Tibial nerve (tissue), 4 donors: ENCODE results near the gene SAXO1. TPM values are rescaled to one million over a fixed set of nuclear protein-coding genes. Genes with fewer than 3 reads are reported as not detected.

ENCODE experiments used
- DNase-seq, 2 donors: peaks; one replicate each; pipeline ENCODE4 v3.0.0-alpha.2; 2019; ENCODE audit warnings: low spot score in 2 of 2
- H3K27ac ChIP-seq, 4 donors: fragments of 200-600 bp; sonication (generic) in 3 of 4; one replicate each; pipeline ENCODE4 v1.5.1; 2017 to 2019; ENCODE audit warnings: mild to moderate bottlenecking in 1 of 4
- H3K27me3 ChIP-seq, 2 donors: fragments of 200-600 bp; sonication (generic) in 1 of 2; one replicate each; pipeline versions ENCODE4 v1.5.1 to v1.6.0; 2017 to 2019
- H3K36me3 ChIP-seq, 3 donors: fragments of 200-600 bp; sonication (generic); one replicate each; pipeline ENCODE4 v1.5.1; 2018 to 2019
- H3K4me1 ChIP-seq, 4 donors: fragments of 200-600 bp; sonication (generic) in 3 of 4; one replicate each; pipeline ENCODE4 v1.5.1; 2017 to 2019
- H3K4me3 ChIP-seq, 4 donors: fragments of 200-600 bp; sonication (generic) in 3 of 4; one replicate each; pipeline ENCODE4 v1.5.1; 2017 to 2019; ENCODE audit warnings: mild to moderate bottlenecking in 1 of 4, moderate library complexity in 1 of 4
- H3K9me3 ChIP-seq, 4 donors: fragments of 200-600 bp; sonication (generic) in 3 of 4; one replicate each; pipeline ENCODE4 v1.5.1; 2017 to 2019
- EP300 ChIP-seq, 2 donors: sonication (generic); formaldehyde crosslinking; IDR thresholded peaks; one replicate each; pipeline ENCODE4 v1.6.1; 2017; ENCODE audit warnings: antibody characterized with exemption in 2 of 2, mild to moderate bottlenecking in 1 of 2
- POLR2A ChIP-seq, 2 donors: fragments of 450-650 bp; IDR thresholded peaks; one replicate each; pipeline ENCODE4 v1.6.1; 2017; ENCODE audit warnings: antibody characterized with exemption in 2 of 2, mild to moderate bottlenecking in 2 of 2, moderate library complexity in 2 of 2
- WGBS, 2 donors: methylation state at CpG; one replicate each; pipeline ENCODE4 v1.1.5; 2018; 5-methylcytosine and 5-hydroxymethylcytosine counted together
- total RNA-seq, 4 donors: library from RNA; depleted of rRNA; stranded (reverse); fragments of >200 nt; gene quantifications; one replicate each; pipeline ENCODE4 v1.1.0, GENCODE V29; 2016
- TF ChIP-seq, protein P1 (sequence below), 5 experiments: fragments of 200-600 bp in 3 of 5; fragments of 450-650 bp in 2 of 5; sonication (generic) in 3 of 5; IDR thresholded peaks; one replicate each; pipeline ENCODE4 v1.5.1; 2016 to 2019; ENCODE audit warnings: antibody characterized with exemption in 5 of 5, mild to moderate bottlenecking in 3 of 5, moderate library complexity in 2 of 5

The SAXO1 gene
- total RNA-seq, 4 donors from 2014 or later, result 0.39 to 1.0 TPM; not detected in 2

DNA sequence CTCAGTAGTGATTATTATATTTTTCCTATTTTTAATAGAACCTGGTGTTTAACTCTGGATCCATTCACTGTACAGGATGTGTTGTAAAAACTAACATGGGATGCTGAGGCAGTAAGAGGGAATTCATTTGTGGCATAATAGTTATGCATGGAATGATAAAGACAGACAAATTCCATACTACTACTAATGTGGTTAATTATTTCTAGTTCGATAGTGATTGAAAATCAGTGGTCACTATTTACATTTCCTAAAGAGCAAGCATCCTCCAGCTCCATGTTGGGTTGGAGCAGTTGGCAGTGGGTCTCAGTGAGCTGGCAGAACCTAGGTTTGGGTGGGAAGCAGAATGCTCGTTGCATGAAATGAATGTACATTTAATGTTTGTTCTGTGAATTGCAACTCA, 122.6 kb downstream of the SAXO1 start:
- H3K36me3 ChIP-seq, result no peaks in the 10 kb centered on the region
- no peak for TF ChIP-seq POLR2A (IDR thresholded peaks at IDR 0.05)
- TF ChIP-seq, protein P1, sequence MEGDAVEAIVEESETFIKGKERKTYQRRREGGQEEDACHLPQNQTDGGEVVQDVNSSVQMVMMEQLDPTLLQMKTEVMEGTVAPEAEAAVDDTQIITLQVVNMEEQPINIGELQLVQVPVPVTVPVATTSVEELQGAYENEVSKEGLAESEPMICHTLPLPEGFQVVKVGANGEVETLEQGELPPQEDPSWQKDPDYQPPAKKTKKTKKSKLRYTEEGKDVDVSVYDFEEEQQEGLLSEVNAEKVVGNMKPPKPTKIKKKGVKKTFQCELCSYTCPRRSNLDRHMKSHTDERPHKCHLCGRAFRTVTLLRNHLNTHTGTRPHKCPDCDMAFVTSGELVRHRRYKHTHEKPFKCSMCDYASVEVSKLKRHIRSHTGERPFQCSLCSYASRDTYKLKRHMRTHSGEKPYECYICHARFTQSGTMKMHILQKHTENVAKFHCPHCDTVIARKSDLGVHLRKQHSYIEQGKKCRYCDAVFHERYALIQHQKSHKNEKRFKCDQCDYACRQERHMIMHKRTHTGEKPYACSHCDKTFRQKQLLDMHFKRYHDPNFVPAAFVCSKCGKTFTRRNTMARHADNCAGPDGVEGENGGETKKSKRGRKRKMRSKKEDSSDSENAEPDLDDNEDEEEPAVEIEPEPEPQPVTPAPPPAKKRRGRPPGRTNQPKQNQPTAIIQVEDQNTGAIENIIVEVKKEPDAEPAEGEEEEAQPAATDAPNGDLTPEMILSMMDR (IDR thresholded peaks at IDR 0.05), result no peak
- H3K4me3 ChIP-seq, result no peak overlapping the region
- WGBS, 2 donors, result 36 to 37% methylated on average over 2 of the region's 2 CpGs
- no peak overlapping the region for H3K27ac ChIP-seq
- DNase-seq, result no peak
- H3K27me3 ChIP-seq, result no peaks in the 10 kb centered on the region
- H3K4me1 ChIP-seq, result peaks cover 0 to 6% (median 0%) of the 10 kb centered on the region in 4 donors
- no peaks in the 10 kb centered on the region for H3K9me3 ChIP-seq

DNA sequence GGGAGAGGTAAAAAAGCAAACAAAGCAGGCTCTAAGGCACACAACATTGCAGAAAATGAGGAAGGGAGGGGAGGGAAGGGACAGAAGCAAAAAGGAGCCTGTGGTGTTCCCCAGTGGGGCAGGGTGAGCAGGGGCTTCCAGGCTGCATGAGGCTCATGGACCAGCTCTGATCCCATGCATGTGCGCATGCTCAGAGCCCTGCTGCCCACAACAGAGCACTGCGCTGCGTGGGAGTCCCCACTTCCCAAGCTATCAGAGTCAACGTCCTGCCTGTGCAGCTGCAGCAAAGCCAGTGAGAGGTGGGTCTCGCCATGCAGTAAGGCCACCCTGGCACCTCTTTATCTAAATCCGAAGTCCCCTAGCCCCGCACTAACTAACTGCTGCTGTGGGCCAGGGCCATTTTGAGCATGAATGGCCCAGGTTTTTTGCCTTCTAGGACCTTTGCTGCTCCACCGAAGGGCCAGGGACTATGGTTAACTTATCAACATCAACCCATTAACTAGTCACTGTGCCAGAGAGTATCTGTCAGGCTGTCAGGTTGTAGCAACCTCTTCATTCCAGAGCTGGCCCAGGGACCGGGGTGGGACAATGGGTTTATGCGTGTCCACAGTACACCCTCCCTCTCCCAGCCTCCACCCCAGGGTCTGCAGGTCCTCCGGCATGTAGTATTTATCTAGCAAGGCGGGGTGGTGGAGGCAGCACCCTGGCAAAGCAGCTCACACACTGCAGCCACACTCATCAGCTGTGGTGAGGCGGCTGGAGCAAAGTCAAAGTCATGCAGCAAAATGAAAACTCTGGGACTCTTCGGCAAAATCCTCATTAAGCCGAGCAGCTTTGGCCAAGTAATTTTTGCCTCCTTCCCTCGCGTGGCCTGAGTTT, 123.6 kb downstream of the SAXO1 start:
- 78 to 79% methylated on average over 12 to 16 of the region's 17 CpGs for WGBS, 2 donors

DNA sequence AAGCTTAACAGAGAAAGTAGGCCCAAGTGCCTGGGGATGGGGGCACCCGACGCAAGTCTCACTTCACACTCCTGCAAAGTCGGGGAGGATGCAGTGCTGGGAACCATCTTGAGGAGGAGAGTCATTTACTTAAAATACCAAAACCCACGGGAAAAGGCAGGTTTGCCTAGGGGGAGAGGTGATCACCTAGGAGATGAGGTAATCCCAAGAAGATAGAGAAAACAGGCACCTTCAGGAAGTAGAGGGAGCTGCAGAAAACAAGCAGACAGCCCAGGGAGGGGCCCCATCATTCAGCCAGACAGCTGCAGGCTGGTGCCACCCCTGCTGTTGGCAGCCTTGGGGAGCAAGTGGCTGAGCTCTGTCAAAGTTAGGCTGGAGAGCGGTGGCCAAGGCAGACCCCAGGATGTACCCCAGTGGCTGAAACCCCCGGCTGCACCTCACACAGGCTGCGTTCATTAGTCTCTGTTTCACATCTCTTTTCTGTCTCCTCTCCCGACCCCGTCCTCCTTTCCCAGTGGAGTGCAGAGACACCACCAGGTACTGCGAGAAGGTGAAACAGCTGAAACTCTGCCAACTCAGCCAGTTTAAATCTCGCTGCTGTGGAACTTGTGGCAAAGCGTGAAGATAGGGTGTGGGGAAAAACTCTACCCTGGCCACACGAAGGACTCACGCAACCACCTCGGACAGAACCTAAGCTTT, 124.9 kb downstream of the SAXO1 start:
- H3K27ac ChIP-seq, result no peak overlapping the region
- TF ChIP-seq EP300 (IDR thresholded peaks at IDR 0.05) (no peak), POLR2A (IDR thresholded peaks at IDR 0.05) (no peak)
- TF ChIP-seq, protein P1 (IDR thresholded peaks at IDR 0.05), result no peak
- H3K9me3 ChIP-seq, result peaks cover 0 to under 1% (median 0%) of the 10 kb centered on the region in 4 donors
- 87 to 93% methylated on average over 15 of the region's 15 CpGs for WGBS, 2 donors
- H3K4me1 ChIP-seq, result peaks cover 0 to 6% (median 0%) of the 10 kb centered on the region in 4 donors
- H3K4me3 ChIP-seq, result no peak overlapping the region
- no peaks in the 10 kb centered on the region for H3K36me3 ChIP-seq
- H3K27me3 ChIP-seq, result no peaks in the 10 kb centered on the region
- DNase-seq, result no peak

More for the DNA sequence above, 123.6 kb downstream of the SAXO1 start:
- Histone ChIP-seq H3K9me3 (no peaks in the 10 kb centered on the region), H3K36me3 (no peaks in the 10 kb centered on the region), H3K27ac (no peak overlapping the region), H3K4me1 (peaks cover 0 to 6% (median 0%) of the 10 kb centered on the region in 4 donors), H3K27me3 (no peaks in the 10 kb centered on the region), H3K4me3 (no peak overlapping the region)
- no peak for DNase-seq
- TF ChIP-seq POLR2A (IDR thresholded peaks at IDR 0.05) (no peak), EP300 (IDR thresholded peaks at IDR 0.05) (no peak)
- TF ChIP-seq, protein P1 (IDR thresholded peaks at IDR 0.05), result no peak

DNA sequence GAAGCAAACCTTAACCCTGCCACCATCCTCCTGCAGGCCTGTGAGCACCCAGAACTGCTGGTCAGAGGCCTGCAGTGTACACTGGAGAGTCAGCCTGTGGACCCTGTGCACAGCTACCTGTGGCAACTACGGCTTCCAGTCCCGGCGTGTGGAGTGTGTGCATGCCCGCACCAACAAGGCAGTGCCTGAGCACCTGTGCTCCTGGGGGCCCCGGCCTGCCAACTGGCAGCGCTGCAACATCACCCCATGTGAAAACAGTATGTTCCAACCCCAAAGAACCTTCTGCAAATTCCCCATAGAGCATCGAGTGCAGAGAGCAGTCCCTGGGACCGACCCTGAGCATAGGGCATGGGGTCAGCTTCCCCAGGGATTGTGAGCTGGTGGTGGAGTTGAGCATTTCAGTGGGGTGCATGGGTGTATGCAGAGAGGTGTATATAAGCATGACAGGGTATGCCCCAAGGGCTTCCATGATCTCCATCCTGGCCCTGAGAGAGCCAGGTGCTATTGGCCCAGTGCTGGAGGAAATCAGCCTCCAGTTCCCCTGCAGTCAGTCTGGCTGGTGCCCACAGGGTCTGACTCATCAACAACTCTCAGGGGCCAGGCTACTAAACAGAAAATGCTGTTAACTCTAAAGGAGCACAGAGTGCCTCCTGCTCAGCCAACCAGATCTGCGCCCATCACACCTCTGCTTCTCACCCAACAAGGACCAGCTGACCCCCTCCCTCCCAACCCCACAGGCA, 126.2 kb downstream of the SAXO1 start:
- Histone ChIP-seq H3K4me1 (peaks cover 0 to 6% (median 0%) of the 10 kb centered on the region in 4 donors), H3K4me3 (no peak overlapping the region), H3K27ac (no peak overlapping the region), H3K9me3 (peaks cover 0 to 13% (median under 1%) of the 10 kb centered on the region in 4 donors), H3K36me3 (no peaks in the 10 kb centered on the region), H3K27me3 (no peaks in the 10 kb centered on the region)
- TF ChIP-seq, protein P1 (IDR thresholded peaks at IDR 0.05), result no peak
- no peak for TF ChIP-seq POLR2A (IDR thresholded peaks at IDR 0.05)
- no peak for TF ChIP-seq EP300 (IDR thresholded peaks at IDR 0.05)
- 79 to 85% methylated on average over 5 to 9 of the region's 9 CpGs for WGBS, 2 donors
- no peak for DNase-seq
